MM.1S (cell line): ENCODE data around the gene SLC25A33.

ENCODE experiments used
- CTCF ChIP-seq: fragments of 300-600 bp; sonication (generic); IDR thresholded peaks from 2 replicates; pipeline ENCODE4 v1.5.1; 2016; ENCODE audit warnings: antibody characterized with exemption, low read length, mixed read lengths
- EZH2 ChIP-seq: fragments of 300-600 bp; sonication (generic); optimal IDR thresholded peaks from 2 replicates; pipeline ENCODE3; 2017; ENCODE audit warnings: low read depth, mild to moderate bottlenecking, antibody characterized with exemption, low read length, mixed read lengths

- TF ChIP-seq CTCF (no peak), EZH2 (no peak)
Measured at GRCh38 chr1:9604836-9605235, 65.6 kb downstream of the SLC25A33 start.
